HepG2 (cell line): ENCODE measurements around the gene MIA2.
"Not testable (repeated sequence)": the region's sequence is repeated elsewhere in the genome, so short reads cannot be mapped to it uniquely, and the experiment has no call there.

Experiments used
- ARID4A ChIP-seq: sonication (generic); formaldehyde crosslinking; IDR thresholded peaks from 2 replicates; pipeline ENCODE4 v1.5.0; 2020; ENCODE audit warnings: mild to moderate bottlenecking, missing genetic modification reagents, borderline replicate concordance
- CTCF ChIP-seq: sonication (generic); formaldehyde crosslinking; IDR thresholded peaks from 2 replicates; pipeline ENCODE4 v1.5.0; 2020; ENCODE audit warnings: mild to moderate bottlenecking, missing genetic modification reagents, moderate library complexity
- FOXO4 ChIP-seq: sonication (generic); formaldehyde crosslinking; conservative IDR thresholded peaks from 2 replicates; pipeline ENCODE4 v1.8.1; 2023; ENCODE audit warnings: missing genetic modification reagents
- JUND ChIP-seq: sonication (generic); formaldehyde crosslinking; IDR thresholded peaks from 2 replicates; pipeline ENCODE4 v1.8.0; 2022; ENCODE audit warnings: mild to moderate bottlenecking, missing genetic modification reagents
- NFYB ChIP-seq: sonication (generic); formaldehyde crosslinking; IDR thresholded peaks from 2 replicates; pipeline ENCODE4 v1.4.0; 2020; ENCODE audit warnings: missing genetic modification reagents
- POLR2A ChIP-seq, 2 experiments: IDR thresholded peaks; 2 replicates each; pipeline ENCODE4 v1.6.1; 2011; ENCODE audit warnings: low read depth in 2 of 2, low read length in 2 of 2, mild to moderate bottlenecking in 1 of 2, moderate library complexity in 1 of 2; ENCODE audit not compliant: insufficient read depth in 1 of 2
- RFX5 ChIP-seq: IDR thresholded peaks from 2 replicates; pipeline ENCODE4 v1.6.1; 2011; ENCODE audit warnings: low read depth, low read length, improper control_type of control experiment
- ZNF207 ChIP-seq: fragments of 450-650 bp; IDR thresholded peaks from 2 replicates; pipeline ENCODE4 v1.6.1; 2016; ENCODE audit warnings: antibody characterized with exemption, borderline replicate concordance
- ZNF224 ChIP-seq: sonication (generic); formaldehyde crosslinking; IDR thresholded peaks from 2 replicates; pipeline ENCODE4 v1.5.0; 2020; ENCODE audit warnings: mild to moderate bottlenecking, missing genetic modification reagents
- ZNF280D ChIP-seq: sonication (generic); formaldehyde crosslinking; IDR thresholded peaks from 2 replicates; pipeline ENCODE4 v1.5.1; 2020; ENCODE audit warnings: mild to moderate bottlenecking, missing genetic modification reagents
- ZNF343 ChIP-seq: sonication (generic); formaldehyde crosslinking; IDR thresholded peaks from 2 replicates; pipeline ENCODE4 v1.4.0; 2020; ENCODE audit warnings: mild to moderate bottlenecking, missing genetic modification reagents
- ZNF770 ChIP-seq: sonication (generic); formaldehyde crosslinking; IDR thresholded peaks from 2 replicates; pipeline ENCODE4 v1.5.0; 2020; ENCODE audit warnings: mild to moderate bottlenecking, missing genetic modification reagents

- not testable (repeated sequence) for TF ChIP-seq FOXO4 (CRISPR knock-in tag); ARID4A (CRISPR knock-in tag); ZNF343 (CRISPR knock-in tag); RFX5; NFYB (CRISPR knock-in tag); ZNF224 (CRISPR knock-in tag); POLR2A (IDR thresholded peaks at IDR 0.05; ENCODE audit: insufficient read depth in 1 of 2, low read depth in 2 of 2, low read length in 2 of 2); ZNF770 (CRISPR knock-in tag); CTCF (CRISPR knock-in tag); ZNF207; JUND (CRISPR knock-in tag); ZNF280D
Measured at GRCh38 chr14:39300389-39300788, 66.7 kb downstream of the MIA2 start.
